Gastrocnemius medialis (tissue), 4 donors: ENCODE data around the gene CPPED1. TPM values are rescaled to one million over a fixed set of nuclear protein-coding genes. Genes with fewer than 3 reads are reported as not detected.

Experiments
- ATAC-seq, 2 donors: fragments of 150-250 bp; one replicate each; pipeline ENCODE4 v1.9.1; 2016
- DNase-seq, 2 donors: peaks; one replicate each; pipeline ENCODE4 v3.0.0-alpha.2; 2019
- H3K27ac ChIP-seq, 4 donors: fragments of 200-600 bp; sonication (generic); 1 replicate in 1 of 4; 2 replicates in 3 of 4; pipeline ENCODE4 v1.5.1; 2016 to 2018; ENCODE audit warnings: mild to moderate bottlenecking in 2 of 4, moderate library complexity in 1 of 4
- H3K27me3 ChIP-seq, 3 donors: fragments of 200-600 bp; sonication (generic) in 2 of 3; 1 replicate in 1 of 3; 2 replicates in 2 of 3; pipeline versions ENCODE4 v1.5.1 to v1.6.0; 2016 to 2019; ENCODE audit warnings: mild to moderate bottlenecking in 1 of 3, moderate library complexity in 1 of 3
- H3K36me3 ChIP-seq, 2 donors: fragments of 200-600 bp; sonication (generic) in 1 of 2; one replicate each; pipeline ENCODE4 v1.5.1; 2017 to 2018
- H3K4me1 ChIP-seq, 2 donors: fragments of 200-600 bp; sonication (generic) in 1 of 2; one replicate each; pipeline ENCODE4 v1.5.1; 2016 to 2017; ENCODE audit warnings: mild to moderate bottlenecking in 2 of 2
- H3K4me3 ChIP-seq, 4 donors: fragments of 200-600 bp; sonication (generic) in 3 of 4; 1 replicate in 1 of 4; 2 replicates in 3 of 4; pipeline ENCODE4 v1.5.1; 2016 to 2019; ENCODE audit warnings: mild to moderate bottlenecking in 2 of 4
- H3K9me3 ChIP-seq, 3 donors: fragments of 200-600 bp; sonication (generic) in 2 of 3; 1 replicate in 1 of 3; 2 replicates in 2 of 3; pipeline ENCODE4 v1.5.1; 2016 to 2019
- POLR2A ChIP-seq, 2 donors: fragments of 450-650 bp; IDR thresholded peaks; one replicate each; pipeline ENCODE4 v1.6.1; 2017; ENCODE audit warnings: antibody characterized with exemption in 2 of 2, mild to moderate bottlenecking in 2 of 2, moderate library complexity in 2 of 2
- in situ Hi-C, 4 donors: fragments of 200-750 bp; cut with MboI; loops; one replicate each; pipeline versions ENCODE4 v1.15.0 to v1.8.0; 2017; ENCODE audit warnings: low sequenced_read_pairs in 4 of 4
- intact Hi-C: fragments of 100-400 bp; cut with DNase I; formaldehyde crosslinking; loops from one replicate; pipeline ENCODE4 v1.15.1; 2023; ENCODE audit warnings: low total_unique reads
- total RNA-seq, 4 donors: library from RNA; depleted of rRNA; stranded (reverse); fragments of >200 nt; gene quantifications; one replicate each; pipeline versions ENCODE4 v1.1.0 to v1.2.3, GENCODE V29; 2016
- TF ChIP-seq, protein P1 (sequence below), 5 experiments: fragments of 450-650 bp in 3 of 5; fragments of 200-600 bp in 2 of 5; sonication (generic) in 2 of 5; IDR thresholded peaks in 4 of 5; conservative IDR thresholded peaks in 1 of 5; 1 replicate in 4 of 5; 2 replicates in 1 of 5; pipeline ENCODE4 v1.5.1; 2016 to 2019; ENCODE audit warnings: antibody characterized with exemption in 5 of 5, mild to moderate bottlenecking in 3 of 5, moderate library complexity in 3 of 5

CPPED1 gene
- total RNA-seq, 4 donors from 2014 or later, result 2.8 to 8.7 (median 6.6) TPM

- TF ChIP-seq, protein P1, sequence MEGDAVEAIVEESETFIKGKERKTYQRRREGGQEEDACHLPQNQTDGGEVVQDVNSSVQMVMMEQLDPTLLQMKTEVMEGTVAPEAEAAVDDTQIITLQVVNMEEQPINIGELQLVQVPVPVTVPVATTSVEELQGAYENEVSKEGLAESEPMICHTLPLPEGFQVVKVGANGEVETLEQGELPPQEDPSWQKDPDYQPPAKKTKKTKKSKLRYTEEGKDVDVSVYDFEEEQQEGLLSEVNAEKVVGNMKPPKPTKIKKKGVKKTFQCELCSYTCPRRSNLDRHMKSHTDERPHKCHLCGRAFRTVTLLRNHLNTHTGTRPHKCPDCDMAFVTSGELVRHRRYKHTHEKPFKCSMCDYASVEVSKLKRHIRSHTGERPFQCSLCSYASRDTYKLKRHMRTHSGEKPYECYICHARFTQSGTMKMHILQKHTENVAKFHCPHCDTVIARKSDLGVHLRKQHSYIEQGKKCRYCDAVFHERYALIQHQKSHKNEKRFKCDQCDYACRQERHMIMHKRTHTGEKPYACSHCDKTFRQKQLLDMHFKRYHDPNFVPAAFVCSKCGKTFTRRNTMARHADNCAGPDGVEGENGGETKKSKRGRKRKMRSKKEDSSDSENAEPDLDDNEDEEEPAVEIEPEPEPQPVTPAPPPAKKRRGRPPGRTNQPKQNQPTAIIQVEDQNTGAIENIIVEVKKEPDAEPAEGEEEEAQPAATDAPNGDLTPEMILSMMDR (IDR thresholded peaks at IDR 0.05 in 4 of 5, conservative IDR thresholded peaks at IDR 0.05 in 1 of 5), result no peak
- TF ChIP-seq POLR2A (IDR thresholded peaks at IDR 0.05), result no peak
- Histone ChIP-seq H3K36me3 (no peaks in the 10 kb centered on the region), H3K9me3 (no peaks in the 10 kb centered on the region), H3K27me3 (no peaks in the 10 kb centered on the region), H3K27ac (no peak overlapping the region), H3K4me1 (no peaks in the 10 kb centered on the region), H3K4me3 (no peak overlapping the region)
- in situ Hi-C loops (no loop called here), intact Hi-C loops (no loop called here)
- ATAC-seq, result no peak
- no peak for DNase-seq
These were observed 80.0 kb downstream of the CPPED1 start for GRCh38 chr16:12723681-12724080.

DNA sequence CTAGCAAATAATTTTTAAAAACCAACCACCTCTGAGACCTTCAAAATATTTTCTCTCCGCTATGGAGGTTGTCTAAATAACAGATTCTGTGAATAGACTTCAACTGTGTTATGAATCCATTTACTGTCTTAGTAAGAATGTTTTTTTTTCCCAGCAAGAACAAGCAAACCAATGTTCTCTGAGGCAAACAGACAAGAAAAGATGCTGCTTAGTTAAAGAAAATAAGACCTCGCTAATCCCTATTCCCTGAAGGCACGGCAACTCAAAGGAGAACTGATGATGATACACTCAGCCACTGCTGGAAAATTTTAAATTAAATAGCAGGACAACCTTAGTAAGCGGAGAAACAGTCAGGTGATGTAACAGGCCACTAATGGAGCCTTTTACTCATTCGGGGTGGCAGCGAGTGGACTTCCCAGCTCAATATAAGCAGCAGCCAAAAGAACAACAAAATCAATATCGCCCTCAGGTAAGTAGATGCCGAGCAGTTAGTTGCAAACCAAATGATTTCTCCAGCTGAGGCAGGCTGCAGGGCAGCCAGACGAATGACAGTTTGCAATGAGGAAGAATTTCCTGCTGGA, 81.8 kb downstream of the CPPED1 start:
- H3K9me3 ChIP-seq, result no peaks in the 10 kb centered on the region
- intact Hi-C loops (no loop called here), in situ Hi-C loops (no loop called here)
- no peaks in the 10 kb centered on the region for H3K27me3 ChIP-seq
- no peak overlapping the region for H3K27ac ChIP-seq
- no peaks in the 10 kb centered on the region for H3K36me3 ChIP-seq
- TF ChIP-seq POLR2A (IDR thresholded peaks at IDR 0.05), result no peak
- TF ChIP-seq, protein P1 (IDR thresholded peaks at IDR 0.05 in 4 of 5, conservative IDR thresholded peaks at IDR 0.05 in 1 of 5), result no peak
- H3K4me1 ChIP-seq, result no peaks in the 10 kb centered on the region
- ATAC-seq, result no peak
- H3K4me3 ChIP-seq, result no peak overlapping the region
- no peak for DNase-seq

DNA sequence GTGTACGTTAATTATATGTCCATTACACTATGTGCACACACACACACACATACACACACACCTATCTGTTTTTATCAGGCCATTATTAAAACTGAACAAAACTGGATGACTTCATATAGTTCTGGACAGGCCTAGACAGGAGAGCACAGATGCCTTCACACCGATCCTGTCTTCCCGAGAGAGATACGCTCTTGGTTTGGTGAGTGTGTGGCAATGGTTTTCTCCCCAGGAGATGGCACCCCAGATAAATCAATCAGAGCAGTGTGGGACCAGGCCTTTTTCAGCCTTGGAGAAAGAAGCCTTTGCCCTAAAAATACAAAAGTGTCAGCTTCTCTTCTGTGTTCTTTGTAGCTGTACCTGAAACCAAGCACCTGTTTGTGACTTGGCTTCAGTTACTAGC, 83.7 kb downstream of the CPPED1 start:
- TF ChIP-seq, protein P1 (IDR thresholded peaks at IDR 0.05 in 4 of 5, conservative IDR thresholded peaks at IDR 0.05 in 1 of 5), result no peak
- TF ChIP-seq POLR2A (IDR thresholded peaks at IDR 0.05), result no peak
- H3K4me1 ChIP-seq, result no peaks in the 10 kb centered on the region
- H3K4me3 ChIP-seq, result no peak overlapping the region
- no peaks in the 10 kb centered on the region for H3K36me3 ChIP-seq
- ATAC-seq (no peak), DNase-seq (no peak)
- intact Hi-C loops (no loop called here), in situ Hi-C loops (no loop called here)
- no peaks in the 10 kb centered on the region for H3K27me3 ChIP-seq
- no peaks in the 10 kb centered on the region for H3K9me3 ChIP-seq
- H3K27ac ChIP-seq, result no peak overlapping the region

DNA sequence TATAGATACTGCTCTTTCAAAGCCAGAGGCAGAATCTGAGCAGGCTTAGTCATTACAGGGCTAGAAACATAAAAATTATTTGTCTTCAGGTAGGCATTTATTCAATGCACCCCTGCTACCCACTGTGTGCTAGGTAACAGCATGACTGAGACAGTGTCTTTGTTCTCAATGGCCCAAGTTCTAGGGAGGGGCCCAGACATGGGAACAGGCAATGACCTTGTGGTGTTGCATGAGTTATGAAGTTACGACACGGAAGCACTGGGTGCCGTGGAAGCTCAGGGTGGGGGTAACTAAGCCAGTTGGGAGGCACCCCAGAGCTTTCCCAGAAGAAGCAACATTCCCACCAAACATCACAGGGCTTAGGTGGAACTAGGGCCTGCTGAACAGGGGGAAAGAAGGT, 87.0 kb downstream of the CPPED1 start:
- H3K9me3 ChIP-seq, result no peaks in the 10 kb centered on the region
- TF ChIP-seq, protein P1 (IDR thresholded peaks at IDR 0.05 in 4 of 5, conservative IDR thresholded peaks at IDR 0.05 in 1 of 5), result no peak
- no peak for TF ChIP-seq POLR2A (IDR thresholded peaks at IDR 0.05)
- H3K27me3 ChIP-seq, result no peaks in the 10 kb centered on the region
- no peak overlapping the region for H3K27ac ChIP-seq
- no peak overlapping the region for H3K4me3 ChIP-seq
- no peaks in the 10 kb centered on the region for H3K4me1 ChIP-seq
- DNase-seq (no peak), ATAC-seq (no peak)
- no peaks in the 10 kb centered on the region for H3K36me3 ChIP-seq
- intact Hi-C loops, result no loop called here
- in situ Hi-C loops, result no loop called here

DNA sequence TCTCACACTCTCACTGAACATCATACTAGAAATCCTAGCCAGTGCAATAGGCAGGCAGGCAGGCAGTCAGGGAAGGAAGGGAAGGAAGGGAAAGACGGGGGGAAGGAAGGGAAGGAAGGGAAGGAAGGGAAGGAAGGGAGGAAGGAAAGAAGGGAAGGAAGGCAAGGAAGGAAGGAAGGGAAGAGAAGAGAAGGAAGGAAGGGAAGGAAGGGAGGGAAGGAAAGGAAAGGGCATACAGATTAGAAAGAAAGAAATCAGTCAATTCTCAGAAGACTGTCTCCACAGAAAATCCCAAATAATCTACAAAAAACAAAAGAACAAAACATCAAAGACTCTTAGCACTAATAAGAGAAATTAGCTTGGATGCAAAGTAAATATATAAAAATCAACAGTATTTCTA, 93.9 kb downstream of the CPPED1 start:
- intact Hi-C loops, result no loop called here
- H3K4me1 ChIP-seq, result no peaks in the 10 kb centered on the region

More for the DNA sequence above, 93.9 kb downstream of the CPPED1 start:
- H3K36me3 ChIP-seq, result no peaks in the 10 kb centered on the region
- H3K27me3 ChIP-seq, result no peaks in the 10 kb centered on the region
- no peaks in the 10 kb centered on the region for H3K9me3 ChIP-seq
- DNase-seq (no peak), ATAC-seq (no peak)
- H3K27ac ChIP-seq, result no peak overlapping the region
- TF ChIP-seq, protein P1 (IDR thresholded peaks at IDR 0.05 in 4 of 5, conservative IDR thresholded peaks at IDR 0.05 in 1 of 5), result no peak
- TF ChIP-seq POLR2A (IDR thresholded peaks at IDR 0.05), result no peak
- H3K4me3 ChIP-seq, result no peak overlapping the region
- in situ Hi-C loops, result no loop called here
